ENCODE measurements around the gene GOLGA1. TPM values are rescaled to one million over a fixed set of nuclear protein-coding genes. Genes with fewer than 3 reads are reported as not detected.

The GOLGA1 gene
- total and polyA plus RNA-seq, 2 of the 13 experiments (the other 11 are each of a cell fraction or from before 2014, with no cell fraction given), result 12.7 to 15.9 TPM

DNA sequence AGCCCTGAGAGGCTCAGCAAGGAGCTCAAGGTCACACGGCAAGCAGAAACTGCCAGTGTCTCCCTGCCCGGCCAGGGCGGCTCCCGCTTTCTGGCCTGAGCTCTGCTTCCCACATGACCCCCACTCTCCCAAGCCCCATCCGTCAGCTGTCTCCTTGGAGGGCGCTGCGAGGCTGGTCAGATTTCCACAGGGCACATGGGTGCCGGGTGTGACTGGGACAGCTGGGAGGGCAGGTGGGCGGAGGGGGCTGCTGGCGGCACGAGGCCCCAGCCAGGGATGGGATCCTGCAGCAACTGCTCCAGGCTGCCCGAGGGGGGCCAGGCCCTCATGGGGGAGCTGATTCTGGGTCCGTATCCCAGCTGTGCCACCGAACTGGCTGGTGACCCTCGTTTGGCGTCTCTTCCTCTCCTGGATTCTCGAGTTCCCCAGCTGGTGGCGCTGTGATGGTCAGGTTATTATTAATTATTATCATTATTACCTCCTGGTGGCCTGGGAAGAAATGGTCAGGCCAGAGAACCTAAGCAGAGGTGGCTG lies 100.5 kb downstream of the GOLGA1 start (continued):
- TF ChIP-seq, protein P1, sequence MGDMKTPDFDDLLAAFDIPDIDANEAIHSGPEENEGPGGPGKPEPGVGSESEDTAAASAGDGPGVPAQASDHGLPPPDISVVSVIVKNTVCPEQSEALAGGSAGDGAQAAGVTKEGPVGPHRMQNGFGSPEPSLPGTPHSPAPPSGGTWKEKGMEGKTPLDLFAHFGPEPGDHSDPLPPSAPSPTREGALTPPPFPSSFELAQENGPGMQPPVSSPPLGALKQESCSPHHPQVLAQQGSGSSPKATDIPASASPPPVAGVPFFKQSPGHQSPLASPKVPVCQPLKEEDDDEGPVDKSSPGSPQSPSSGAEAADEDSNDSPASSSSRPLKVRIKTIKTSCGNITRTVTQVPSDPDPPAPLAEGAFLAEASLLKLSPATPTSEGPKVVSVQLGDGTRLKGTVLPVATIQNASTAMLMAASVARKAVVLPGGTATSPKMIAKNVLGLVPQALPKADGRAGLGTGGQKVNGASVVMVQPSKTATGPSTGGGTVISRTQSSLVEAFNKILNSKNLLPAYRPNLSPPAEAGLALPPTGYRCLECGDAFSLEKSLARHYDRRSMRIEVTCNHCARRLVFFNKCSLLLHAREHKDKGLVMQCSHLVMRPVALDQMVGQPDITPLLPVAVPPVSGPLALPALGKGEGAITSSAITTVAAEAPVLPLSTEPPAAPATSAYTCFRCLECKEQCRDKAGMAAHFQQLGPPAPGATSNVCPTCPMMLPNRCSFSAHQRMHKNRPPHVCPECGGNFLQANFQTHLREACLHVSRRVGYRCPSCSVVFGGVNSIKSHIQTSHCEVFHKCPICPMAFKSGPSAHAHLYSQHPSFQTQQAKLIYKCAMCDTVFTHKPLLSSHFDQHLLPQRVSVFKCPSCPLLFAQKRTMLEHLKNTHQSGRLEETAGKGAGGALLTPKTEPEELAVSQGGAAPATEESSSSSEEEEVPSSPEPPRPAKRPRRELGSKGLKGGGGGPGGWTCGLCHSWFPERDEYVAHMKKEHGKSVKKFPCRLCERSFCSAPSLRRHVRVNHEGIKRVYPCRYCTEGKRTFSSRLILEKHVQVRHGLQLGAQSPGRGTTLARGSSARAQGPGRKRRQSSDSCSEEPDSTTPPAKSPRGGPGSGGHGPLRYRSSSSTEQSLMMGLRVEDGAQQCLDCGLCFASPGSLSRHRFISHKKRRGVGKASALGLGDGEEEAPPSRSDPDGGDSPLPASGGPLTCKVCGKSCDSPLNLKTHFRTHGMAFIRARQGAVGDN (CRISPR knock-in tag; IDR thresholded peaks at IDR 0.05), result peak; percentile 45
- TF ChIP-seq ZNF570 (CRISPR knock-in tag; IDR thresholded peaks at IDR 0.05; ENCODE audit: borderline replicate concordance) (no peak), AGO1 (IDR thresholded peaks at IDR 0.05; ENCODE audit: low read depth, low read length, poor library complexity, severe bottlenecking) (peak; percentile 16), LCORL (IDR thresholded peaks at IDR 0.05) (no peak), LCORL (CRISPR knock-in tag; IDR thresholded peaks at IDR 0.05) (no peak), FIP1L1 (IDR thresholded peaks at IDR 0.05; ENCODE audit: borderline replicate concordance, insufficient read depth, low read depth, low read length) (no peak), CBX5 (CRISPR knock-in tag; IDR thresholded peaks at IDR 0.05; ENCODE audit: borderline replicate concordance) (0 out of 2 replicates have a peak, but pooled peaks have one; percentile 13), ZSCAN20 (CRISPR knock-in tag; IDR thresholded peaks at IDR 0.05; ENCODE audit: borderline replicate concordance) (no peak), ZNF768 (CRISPR knock-in tag; IDR thresholded peaks at IDR 0.05) (peak; percentile 28; the same call in 1 of the 2 replicates)
- TF ChIP-seq, protein P2, sequence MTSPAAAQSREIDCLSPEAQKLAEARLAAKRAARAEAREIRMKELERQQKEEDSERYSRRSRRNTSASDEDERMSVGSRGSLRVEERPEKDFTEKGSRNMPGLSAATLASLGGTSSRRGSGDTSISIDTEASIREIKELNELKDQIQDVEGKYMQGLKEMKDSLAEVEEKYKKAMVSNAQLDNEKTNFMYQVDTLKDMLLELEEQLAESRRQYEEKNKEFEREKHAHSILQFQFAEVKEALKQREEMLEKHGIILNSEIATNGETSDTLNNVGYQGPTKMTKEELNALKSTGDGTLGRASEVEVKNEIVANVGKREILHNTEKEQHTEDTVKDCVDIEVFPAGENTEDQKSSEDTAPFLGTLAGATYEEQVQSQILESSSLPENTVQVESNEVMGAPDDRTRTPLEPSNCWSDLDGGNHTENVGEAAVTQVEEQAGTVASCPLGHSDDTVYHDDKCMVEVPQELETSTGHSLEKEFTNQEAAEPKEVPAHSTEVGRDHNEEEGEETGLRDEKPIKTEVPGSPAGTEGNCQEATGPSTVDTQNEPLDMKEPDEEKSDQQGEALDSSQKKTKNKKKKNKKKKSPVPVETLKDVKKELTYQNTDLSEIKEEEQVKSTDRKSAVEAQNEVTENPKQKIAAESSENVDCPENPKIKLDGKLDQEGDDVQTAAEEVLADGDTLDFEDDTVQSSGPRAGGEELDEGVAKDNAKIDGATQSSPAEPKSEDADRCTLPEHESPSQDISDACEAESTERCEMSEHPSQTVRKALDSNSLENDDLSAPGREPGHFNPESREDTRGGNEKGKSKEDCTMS (CRISPR knock-in tag; conservative IDR thresholded peaks at IDR 0.05), result no peak
- TF ChIP-seq, protein P3, sequence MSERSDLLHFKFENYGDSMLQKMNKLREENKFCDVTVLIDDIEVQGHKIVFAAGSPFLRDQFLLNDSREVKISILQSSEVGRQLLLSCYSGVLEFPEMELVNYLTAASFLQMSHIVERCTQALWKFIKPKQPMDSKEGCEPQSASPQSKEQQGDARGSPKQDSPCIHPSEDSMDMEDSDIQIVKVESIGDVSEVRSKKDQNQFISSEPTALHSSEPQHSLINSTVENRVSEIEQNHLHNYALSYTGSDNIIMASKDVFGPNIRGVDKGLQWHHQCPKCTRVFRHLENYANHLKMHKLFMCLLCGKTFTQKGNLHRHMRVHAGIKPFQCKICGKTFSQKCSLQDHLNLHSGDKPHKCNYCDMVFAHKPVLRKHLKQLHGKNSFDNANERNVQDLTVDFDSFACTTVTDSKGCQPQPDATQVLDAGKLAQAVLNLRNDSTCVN (CRISPR knock-in tag; IDR thresholded peaks at IDR 0.05; ENCODE audit: borderline replicate concordance), result no peak
- TF ChIP-seq, protein P4, sequence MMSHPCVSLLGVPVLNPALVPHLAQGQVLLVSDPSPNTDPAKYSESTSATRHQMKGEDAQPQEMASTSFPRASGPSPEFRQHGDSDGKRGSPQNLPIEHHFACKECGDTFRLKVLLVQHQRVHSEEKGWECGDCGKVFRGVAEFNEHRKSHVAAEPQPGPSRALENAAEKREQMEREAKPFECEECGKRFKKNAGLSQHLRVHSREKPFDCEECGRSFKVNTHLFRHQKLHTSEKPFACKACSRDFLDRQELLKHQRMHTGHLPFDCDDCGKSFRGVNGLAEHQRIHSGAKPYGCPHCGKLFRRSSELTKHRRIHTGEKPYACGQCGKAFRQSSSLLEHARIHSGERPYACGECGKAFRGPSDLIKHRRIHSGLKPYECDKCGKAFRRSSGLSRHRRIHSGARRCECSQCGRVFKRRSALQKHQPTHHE (CRISPR knock-in tag; IDR thresholded peaks at IDR 0.05; ENCODE audit: borderline replicate concordance), result no peak
- TF ChIP-seq, protein P5, sequence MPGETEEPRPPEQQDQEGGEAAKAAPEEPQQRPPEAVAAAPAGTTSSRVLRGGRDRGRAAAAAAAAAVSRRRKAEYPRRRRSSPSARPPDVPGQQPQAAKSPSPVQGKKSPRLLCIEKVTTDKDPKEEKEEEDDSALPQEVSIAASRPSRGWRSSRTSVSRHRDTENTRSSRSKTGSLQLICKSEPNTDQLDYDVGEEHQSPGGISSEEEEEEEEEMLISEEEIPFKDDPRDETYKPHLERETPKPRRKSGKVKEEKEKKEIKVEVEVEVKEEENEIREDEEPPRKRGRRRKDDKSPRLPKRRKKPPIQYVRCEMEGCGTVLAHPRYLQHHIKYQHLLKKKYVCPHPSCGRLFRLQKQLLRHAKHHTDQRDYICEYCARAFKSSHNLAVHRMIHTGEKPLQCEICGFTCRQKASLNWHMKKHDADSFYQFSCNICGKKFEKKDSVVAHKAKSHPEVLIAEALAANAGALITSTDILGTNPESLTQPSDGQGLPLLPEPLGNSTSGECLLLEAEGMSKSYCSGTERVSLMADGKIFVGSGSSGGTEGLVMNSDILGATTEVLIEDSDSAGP (CRISPR knock-in tag; IDR thresholded peaks at IDR 0.05; ENCODE audit: borderline replicate concordance), result peak; percentile 35; the same call in 1 of the 2 replicates
- TF ChIP-seq, protein P6, sequence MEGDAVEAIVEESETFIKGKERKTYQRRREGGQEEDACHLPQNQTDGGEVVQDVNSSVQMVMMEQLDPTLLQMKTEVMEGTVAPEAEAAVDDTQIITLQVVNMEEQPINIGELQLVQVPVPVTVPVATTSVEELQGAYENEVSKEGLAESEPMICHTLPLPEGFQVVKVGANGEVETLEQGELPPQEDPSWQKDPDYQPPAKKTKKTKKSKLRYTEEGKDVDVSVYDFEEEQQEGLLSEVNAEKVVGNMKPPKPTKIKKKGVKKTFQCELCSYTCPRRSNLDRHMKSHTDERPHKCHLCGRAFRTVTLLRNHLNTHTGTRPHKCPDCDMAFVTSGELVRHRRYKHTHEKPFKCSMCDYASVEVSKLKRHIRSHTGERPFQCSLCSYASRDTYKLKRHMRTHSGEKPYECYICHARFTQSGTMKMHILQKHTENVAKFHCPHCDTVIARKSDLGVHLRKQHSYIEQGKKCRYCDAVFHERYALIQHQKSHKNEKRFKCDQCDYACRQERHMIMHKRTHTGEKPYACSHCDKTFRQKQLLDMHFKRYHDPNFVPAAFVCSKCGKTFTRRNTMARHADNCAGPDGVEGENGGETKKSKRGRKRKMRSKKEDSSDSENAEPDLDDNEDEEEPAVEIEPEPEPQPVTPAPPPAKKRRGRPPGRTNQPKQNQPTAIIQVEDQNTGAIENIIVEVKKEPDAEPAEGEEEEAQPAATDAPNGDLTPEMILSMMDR (CRISPR knock-in tag; IDR thresholded peaks at IDR 0.05), result peak; percentile 56
- TF ChIP-seq, protein P7, sequence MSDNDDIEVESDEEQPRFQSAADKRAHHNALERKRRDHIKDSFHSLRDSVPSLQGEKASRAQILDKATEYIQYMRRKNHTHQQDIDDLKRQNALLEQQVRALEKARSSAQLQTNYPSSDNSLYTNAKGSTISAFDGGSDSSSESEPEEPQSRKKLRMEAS (IDR thresholded peaks at IDR 0.05), result peak; percentile 9; the same call in 1 of the 2 replicates

Data from HepG2 (cell line).